Stimulated activated CD4-positive, alpha-beta T cell treated with anti-CD3 and anti-CD28 coated beads, Interleukin-4, amount 100 ng/mL, for 48 hours (primary cell): ENCODE results near the gene CPM.
A peak's percentile ranks its signal among the peaks of the same experiment; 100 is the strongest.

ENCODE experiments used
- DNase-seq, 2 donors: peaks; one replicate each; pipeline ENCODE4 v3.0.0-alpha.2; 2020; ENCODE audit warnings: low read depth in 2 of 2

Gene CPM

DNA sequence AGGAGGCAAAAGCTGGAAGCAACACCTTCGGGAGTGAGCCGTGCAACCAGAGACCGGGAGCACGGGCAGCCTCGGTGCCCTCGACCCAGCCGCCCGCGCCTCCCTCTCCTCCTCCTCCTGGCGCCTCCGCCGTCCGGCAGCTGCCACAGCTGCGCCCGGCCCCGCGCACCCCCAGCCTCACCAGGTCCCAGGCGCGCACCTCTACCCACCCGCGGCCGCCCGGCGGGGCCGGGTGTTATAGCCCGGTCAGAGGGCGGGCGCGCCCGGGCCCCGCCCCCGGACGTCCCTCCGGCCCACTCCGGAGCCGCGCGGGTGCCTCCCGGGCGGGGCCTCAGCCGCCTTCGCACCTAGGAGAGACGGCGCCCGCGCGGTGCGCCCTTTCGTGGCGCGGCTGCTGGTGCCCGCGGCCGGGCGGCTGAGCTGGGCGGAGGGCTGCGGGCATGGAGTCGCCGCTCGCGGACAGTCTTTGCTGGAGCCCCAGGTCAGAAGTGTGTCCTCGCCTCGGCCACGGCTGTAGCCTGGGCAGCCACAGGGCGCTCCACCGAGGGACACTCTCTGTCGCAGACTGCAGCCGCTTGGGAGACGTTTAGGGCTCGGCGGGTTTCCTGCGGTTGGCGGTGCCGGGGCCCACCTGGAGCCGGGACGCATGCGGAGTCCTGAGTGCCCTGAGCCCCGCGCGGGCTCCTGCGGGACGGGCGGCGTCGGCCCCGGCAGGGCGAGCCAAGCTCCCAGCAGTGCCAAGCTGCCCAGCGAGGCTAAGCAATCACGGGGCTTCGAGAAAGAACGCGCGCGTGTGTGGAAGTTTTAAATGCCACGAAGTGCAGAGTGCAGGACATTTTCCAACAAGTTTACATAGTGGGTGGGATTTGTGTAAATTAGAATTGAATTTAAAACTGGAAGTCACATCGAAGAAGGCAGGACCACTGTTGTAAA lies at the start of gene CPM:
Gene CPM, minus strand, starts transcription at position 211 of the 933 bp plus-strand sequence. CDS start 334 bp downstream, outside the sequence.
- peak; percentile 66 to 69 for DNase-seq

DNA sequence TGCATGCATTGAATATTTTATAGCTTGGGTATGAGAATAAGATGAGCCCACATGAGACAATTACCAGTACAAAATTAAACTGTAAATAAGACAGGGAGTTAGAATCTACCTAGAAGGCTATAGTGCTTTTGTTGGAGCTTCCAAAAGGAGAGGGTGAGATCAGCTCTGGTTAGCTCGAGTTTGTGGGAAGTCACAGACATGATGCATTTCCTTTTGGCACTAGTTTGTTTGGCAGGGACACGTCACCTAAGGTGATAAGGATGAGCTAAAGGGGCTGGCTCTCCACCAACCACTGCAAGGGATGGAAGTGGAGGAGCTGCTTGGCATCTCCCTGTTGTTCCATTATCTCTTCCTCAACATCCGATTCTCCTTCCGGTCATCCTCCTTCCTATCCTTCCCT lies 48.5 kb upstream of the CPM start:
- DNase-seq: no peak

DNA sequence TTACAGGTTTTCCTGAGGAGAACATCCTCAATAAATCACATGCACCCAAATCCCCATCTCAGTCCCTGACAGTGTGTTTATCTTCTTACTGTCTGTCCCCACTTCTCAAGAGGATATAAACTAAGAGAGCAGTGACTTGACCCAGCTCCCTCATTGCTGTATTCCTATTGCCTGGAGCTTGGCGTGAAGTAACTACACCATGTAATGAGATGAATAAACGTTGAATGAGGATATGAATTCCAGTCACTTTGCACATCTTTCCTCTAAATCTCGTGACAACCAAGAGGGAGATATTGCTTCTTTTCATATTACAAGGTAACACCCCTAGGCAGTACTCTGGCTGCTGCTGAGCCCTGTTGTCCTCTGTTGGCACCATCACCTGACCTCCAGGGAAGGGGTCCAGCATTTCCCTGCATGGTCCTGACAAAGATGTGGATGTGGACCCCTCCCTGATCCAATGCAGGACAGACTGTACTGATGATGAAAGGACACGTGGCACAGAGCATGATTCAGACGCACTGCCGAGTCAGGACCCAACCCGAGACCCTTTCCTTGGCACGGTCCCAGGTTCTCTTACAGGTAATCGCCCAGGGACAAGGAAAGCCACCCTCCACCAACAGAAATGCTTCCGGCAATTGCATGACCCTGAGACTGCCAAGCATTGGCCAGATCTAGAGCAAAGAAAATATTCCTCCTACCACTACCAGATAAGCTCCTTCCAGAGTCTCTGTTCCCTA lies 47.7 kb upstream of the CPM start:
- no peak for DNase-seq

DNA sequence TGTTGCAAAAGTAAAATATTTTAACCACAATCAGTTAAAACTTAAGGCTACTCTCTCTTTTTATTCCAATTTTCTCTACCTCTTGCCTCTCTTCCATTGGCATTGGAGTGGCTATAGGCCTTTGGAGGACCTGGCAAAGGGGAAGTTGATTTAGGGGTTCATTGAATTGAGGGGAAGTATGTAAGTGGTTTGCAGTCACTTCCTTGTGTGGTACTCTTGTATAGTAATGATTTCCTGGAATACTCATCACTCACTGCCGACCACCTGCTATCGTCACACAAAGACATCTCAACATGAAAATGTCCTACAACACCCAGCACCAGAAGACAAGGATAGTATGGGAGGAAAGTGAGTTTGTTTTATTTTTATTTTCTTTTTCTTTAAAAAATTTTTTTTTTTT lies 45.7 kb upstream of the CPM start:
- DNase-seq: no peak

DNA sequence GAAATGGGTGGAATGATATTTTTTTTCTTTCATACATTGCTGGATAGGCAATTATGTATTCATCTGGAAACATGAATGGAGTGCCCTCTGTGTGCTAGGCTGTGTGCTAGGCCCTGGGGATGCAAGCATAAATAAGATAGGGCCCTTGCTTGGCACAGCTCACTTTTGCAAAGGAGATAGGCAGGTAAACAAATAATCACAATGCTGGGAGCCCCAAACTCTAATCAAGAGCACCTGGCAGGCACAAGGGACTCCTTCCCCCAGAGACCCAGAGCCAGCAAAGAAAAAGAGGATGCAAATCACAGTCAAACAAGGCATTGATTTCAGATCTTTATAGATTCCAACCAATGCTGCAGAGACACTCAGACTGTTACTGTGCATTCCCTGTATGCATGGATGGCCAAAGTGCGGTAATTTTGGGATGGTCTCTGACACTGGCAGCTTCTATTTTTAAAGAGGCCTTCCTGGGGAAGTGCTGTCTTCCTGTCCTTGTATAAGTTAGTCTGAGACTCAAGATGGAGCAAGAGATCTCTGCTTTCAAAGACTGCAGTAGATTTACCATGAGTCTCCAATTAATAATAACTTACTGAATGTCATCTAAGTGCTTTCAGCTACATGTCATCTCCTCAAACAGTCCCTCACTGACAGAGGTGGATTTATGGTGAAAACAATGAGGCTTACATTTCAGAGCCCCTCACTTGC lies 45.1 kb upstream of the CPM start:
- DNase-seq: no peak

DNA sequence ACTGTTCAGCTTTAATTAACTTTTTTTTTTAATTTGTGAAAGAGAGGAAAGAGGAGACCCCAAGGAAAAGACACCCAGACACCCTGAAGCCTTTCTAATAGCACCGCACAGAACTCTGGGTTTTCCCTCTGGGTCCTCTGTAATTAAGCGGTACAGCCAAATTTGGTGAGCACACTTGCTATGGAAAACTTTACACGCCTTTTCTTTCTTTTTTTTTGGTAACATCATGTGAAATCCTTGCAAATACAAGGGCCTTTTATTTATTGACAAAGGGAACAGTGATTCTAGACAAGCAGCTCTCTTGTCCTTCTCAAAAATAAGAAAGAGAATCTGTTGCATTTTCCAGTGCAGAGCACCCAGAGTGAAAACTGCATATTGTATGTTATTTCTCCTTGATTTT lies 44.4 kb upstream of the CPM start:
- no peak for DNase-seq

DNA sequence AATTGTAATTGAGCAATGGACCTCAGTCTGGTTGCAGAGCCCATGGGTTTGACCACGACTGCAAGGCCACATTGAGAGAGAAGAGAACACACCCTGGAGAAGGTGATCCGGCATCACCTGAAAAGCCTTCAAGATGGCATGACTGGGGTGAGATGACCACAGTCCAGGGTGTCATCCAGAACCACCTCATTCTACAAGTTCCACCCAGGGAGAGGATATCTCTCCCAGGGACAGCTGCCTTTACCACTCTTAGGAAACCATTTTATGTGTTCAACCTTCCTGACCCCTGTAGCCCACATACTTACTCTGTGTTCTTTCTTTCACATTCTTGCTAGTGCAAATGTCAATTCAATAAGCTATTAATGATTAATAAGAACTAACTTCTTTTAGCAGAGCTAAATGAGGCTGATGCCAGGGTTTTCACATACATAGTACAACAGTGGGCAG lies 43.4 kb upstream of the CPM start:
- DNase-seq: no peak

DNA sequence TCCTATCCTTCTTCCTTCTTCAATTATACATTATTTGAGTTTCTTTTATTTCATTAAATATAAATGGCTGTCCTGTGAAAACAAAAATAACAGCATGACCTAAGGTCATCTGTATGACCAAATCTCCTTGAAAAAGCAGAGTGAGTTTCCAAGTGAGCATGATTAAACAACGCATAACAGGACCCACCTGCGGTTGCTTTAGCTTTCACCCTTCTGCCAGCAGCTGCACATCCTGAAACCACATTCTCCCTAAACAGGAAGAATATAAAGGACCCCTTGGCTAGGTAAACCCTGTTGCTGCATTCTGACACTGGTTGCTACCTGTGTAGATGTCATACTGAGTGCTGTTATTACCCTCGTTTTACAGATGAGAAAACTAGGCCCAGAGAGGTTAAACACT lies 42.8 kb upstream of the CPM start:
- no peak for DNase-seq

DNA sequence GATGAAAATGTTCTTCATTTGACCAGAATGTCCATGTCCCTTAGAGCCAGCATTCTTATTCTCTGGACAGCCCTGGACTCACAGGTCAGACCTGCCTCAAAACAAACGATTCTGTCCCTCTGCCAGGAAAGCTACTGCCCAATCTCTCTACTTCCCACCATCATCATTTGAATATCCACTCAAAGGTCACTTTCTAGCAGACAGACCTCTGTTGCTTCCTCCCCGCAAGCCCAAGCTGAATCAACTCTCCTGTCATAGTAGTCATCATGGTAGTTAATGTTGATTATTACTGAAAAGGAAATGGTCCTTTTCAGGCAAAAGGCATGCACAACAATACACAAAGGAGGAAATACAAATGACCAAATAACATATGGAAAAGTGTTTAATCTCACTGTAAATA lies 39.6 kb upstream of the CPM start:
- DNase-seq: no peak

DNA sequence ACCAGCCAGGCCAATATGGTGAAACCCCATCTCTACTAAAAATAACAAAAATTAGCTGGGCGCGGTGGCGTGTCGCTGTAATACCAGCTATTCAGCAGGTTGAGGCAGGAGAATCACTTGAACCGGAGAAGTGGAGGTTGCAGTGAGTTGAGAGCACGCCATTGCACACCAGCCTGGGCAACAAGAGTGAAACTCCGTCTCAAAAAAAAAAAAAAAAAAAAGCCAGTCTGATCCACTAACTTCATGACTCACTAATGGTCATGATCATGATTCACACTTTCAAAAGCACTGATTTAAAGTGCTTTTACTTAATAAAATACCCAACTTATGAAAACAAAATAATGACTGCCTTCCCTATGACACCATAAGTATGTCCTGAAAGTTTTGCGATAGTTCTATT lies 38.4 kb upstream of the CPM start:
- DNase-seq: no peak

DNA sequence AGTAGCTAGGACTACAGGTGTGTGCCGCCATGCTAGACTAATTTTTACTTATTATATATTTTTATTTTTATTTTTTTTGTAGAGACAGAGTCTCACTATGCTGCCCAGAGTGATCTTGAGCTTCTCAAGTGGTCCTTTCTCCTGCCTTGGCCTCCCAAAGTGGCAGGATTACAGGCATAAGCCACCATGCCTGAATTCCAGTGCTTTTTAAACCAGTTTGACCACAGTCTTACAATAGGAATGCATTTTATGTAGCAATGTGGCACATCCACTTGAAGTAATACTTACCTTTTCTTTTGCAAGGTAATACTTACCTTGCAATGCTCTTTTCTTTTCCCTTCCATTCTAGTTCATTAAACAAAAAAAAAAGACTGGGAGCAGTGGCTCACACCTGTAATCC lies 38.0 kb upstream of the CPM start:
- DNase-seq: no peak

DNA sequence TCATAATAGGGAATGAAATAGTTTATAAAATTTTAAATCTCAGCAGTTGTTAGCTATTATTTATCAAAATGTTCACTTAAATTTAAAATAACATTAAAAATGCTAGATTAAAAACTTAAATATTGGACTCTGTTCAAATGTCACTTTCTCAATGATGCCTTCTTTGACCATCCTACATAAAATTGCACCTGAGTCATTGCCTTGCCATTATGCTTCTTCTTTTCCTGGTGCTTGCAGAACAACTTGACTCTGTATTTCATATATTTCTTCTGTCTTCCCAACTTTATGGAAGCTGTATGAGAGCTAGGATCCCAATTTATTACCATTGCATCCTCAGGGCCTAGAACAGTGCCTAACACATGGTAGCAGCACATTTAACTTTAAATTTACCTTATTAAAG lies 37.3 kb upstream of the CPM start:
- no peak for DNase-seq

DNA sequence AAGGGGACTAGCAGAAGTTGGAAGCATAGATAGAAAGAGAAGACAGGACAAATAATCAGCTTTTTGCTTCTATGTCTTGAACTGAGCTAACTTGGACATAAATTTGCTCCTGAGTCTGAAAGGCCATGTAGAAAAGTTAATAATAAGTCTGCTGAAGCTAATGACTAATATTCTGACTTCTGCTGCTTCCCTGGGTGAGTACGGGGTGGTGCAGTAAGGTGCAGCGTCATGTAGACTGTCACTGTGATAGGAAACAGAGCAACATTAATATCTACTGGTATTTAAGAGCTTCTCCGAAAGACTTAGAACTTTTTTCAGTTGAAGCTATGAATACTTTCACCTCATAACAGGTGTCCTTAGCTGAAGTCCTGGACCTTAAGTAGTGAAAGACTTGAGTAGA lies 34.1 kb upstream of the CPM start:
- DNase-seq: no peak

DNA sequence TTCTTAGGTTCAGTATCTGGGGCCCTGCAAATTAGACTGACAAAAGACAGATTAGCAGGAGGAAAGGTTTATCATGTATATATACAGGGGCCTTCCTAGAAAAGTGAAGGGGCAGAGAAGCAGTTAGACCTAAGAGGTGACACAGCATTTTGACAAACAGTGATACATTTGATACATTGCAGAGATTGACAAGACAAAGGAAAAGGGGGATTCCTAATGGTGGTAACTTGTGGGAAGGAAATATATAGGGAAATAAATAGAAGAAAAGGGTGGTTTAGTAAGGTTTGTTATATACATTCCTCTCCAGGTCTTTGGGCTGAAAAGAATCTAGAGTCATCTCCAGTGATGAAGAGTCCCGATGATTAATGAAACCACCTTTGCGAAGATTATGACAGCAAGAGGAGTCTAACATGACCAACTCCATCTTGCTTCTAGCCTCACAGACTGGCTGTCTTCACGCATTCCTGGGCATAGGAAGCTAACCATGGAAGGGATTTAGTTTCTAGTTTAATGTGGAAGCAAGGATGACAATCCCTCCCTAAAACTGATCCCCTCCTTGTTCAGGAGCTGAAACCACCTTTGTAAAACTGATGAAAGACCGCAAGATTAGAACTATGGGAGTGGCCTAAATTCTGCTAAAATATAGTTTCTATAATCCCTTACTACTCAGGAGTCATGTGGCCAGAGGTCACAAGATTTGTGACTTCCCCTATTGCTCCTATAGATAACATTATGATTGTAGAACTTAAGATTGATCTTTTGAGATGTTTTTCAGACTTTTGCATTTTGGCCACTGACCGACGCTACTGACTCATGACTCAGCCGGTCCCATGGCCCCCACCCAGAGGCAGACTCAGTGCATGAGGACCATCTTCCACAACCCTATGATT lies 31.1 kb upstream of the CPM start:
- no peak for DNase-seq

DNA sequence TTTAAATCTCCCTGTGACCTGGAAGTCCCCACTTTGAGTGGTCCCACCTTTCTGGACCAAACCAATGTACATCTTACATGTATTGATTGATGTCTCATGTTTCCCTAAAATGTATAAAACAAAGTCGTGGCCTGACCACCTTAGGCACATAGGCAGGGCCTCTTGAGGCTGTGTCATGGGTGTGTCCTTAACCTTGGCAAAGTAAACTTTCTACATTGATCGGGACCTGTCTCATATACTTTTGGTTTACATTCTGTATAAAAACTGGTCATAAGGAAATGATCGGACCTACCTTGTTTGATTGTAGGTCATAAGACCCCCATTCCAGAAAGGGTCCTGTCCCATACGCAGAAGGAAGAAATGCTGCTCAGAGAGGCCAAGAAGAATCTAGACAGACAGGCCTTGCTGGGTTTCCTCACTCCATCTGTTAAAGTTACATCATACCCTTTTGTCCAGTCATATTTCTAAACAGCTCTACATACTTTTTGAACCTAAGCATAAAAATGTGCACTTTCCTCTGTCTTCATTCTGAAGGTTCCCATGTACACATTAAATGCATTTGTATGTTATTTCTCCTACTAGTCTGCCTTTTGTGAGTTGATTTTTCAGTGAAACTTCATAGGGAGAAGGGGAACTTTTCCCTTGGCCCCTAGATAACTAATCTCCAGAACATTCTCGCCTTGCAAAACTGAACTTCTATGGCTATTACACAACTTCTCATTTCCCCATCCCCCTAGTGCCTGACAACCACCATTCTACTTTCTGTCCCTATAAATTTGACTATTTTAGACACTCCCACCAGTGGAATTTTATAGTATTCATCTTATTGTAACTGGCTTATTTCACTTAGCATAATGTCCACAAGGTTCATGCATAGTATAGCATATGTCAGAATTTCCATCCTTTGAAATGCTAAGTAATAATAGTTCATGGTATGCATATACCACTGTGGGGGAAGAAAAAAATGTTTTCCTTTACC lies 30.2 kb upstream of the CPM start:
- no peak for DNase-seq

DNA sequence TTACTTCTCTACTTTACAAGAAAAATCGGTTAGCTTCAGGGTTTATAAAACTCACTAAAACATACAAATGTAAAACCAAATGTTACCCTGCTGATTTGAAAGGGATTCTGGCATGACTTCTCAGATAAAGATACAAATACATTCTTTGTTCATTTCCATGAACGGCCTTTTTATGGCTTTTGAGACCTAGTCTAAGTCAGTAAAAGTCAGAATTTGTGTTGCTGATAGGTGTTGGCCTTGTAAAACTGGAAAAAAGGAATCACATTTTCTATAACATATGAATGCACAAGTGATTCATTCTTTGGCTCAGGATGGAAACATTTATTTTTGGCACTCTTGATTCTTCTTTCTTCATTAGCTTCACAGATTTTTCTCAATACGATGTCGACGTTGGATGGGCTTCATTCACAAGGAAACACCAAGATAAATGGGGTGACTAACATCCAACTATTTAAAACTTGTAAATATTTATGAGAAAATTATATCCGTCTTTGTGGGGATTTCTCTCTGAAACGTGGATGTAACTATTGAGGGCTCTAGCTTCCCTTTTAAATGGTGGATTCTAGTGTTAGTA lies 27.0 kb upstream of the CPM start:
- no peak for DNase-seq

DNA sequence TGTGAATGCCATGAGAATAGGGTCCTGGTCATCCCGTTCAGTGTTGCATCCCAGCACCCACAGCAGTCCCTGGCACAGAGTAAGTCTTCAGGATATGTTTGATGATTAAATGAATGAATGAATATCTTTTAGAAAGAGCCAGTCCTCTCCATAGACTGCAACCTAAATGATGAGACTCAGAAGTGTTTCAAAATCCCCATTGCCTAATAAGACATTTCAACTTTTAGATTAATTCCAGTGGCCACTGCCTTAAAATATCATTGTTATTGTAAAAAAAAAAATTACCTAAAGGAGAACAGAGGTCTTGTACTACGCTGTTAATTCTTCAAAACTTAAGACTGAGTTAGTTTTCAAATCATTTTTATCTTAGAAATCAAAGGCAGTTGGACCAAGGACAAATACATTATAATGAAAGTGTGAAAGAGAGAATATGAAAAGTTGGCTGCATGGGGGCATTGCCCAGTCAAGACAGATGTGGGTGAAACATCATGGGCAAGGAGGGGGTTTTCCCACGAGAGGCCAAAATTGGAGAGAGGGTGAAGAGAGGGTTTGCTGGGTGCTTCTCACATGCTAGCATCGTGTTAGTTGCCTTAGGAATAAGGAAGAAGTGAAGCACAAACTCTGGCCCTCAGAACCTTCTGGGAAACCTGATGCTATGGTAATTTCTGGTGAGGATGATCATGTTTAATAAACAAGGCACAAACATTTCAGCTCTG lies 26.3 kb upstream of the CPM start:
- DNase-seq: no peak

DNA sequence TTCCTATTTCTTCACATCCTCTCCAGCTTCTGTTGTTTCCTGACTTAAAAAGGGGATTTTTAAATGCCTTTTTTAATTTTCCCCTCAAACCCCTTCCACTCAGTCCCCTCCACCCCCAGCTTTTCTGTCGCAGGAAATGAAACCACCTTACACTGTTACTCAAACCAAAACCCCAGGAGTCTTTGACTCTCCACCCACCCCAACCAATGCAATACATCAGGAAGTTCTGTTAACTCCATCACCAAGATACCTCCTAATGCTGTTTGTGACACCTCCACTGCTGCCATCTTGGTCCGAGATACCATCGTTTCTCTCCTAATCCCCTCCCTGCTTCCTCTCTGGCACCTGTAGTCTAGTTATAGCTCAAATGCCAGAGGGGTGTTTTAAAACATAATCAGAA lies 25.4 kb upstream of the CPM start:
- DNase-seq: peak; percentile 13 to 55

DNA sequence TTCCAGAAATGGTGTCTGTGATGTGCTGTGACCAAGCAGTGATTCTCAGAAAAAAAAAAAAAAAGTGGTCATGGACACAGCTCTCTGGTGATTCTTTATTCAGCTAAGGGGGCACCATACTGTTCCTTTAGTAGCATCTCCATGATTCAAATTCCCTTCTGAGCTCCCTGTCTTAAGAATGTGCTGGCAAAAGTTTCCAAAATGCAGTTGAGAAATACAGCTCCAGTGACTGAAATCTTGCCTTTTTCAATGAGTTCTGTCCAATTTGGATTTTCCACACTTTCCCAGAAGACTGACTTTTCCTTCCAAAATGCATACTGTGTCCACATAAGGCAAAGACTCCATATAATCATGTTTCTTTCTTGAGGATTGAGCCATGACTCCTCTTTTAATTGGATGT lies 24.3 kb upstream of the CPM start:
- DNase-seq: no peak
